Prostate gland (tissue), 2 donors: Measurements from ENCODE around the gene TRIM24. TPM values are rescaled to one million over a fixed set of nuclear protein-coding genes. Genes with fewer than 3 reads are reported as not detected.
"Not testable (repeated sequence)": the region's sequence is repeated elsewhere in the genome, so short reads cannot be mapped to it uniquely, and the experiment has no call there.

Experiments used
- DNase-seq: peaks from one replicate; pipeline ENCODE4 v3.0.0-alpha.2; 2019; ENCODE audit warnings: low spot score
- H3K27ac ChIP-seq, 2 donors: fragments of 200-600 bp; sonication (generic); 2 replicates each; pipeline ENCODE4 v1.5.1; 2017 to 2019
- H3K27me3 ChIP-seq: fragments of 200-600 bp; sonication (generic); replicated peaks from 2 replicates; pipeline ENCODE4 v1.5.1; 2019; ENCODE audit not compliant: insufficient read depth
- H3K36me3 ChIP-seq, 2 donors: fragments of 200-600 bp; sonication (generic); 1 replicate in 1 of 2; 2 replicates in 1 of 2; pipeline versions ENCODE4 v1.5.1 to v1.8.1; 2017 to 2019
- H3K4me1 ChIP-seq: fragments of 200-600 bp; sonication (generic); replicated peaks from 2 replicates; pipeline ENCODE4 v1.5.1; 2019
- H3K4me3 ChIP-seq, 2 donors: fragments of 200-600 bp; sonication (generic); 2 replicates each; pipeline ENCODE4 v1.5.1; 2017 to 2019
- H3K9me3 ChIP-seq: fragments of 200-600 bp; sonication (generic); 2 replicates; pipeline ENCODE4 v1.5.1; 2017
- CTCF ChIP-seq, 4 experiments: fragments of 200-600 bp in 2 of 4; fragments of 450-650 bp in 2 of 4; sonication (generic) in 2 of 4; IDR thresholded peaks; 1 replicate in 3 of 4; 2 replicates in 1 of 4; pipeline ENCODE4 v1.5.1; 2016 to 2019; ENCODE audit warnings: antibody characterized with exemption in 4 of 4, mild to moderate bottlenecking in 2 of 4, moderate library complexity in 2 of 4
- POLR2A ChIP-seq: fragments of 450-650 bp; IDR thresholded peaks from one replicate; pipeline ENCODE4 v1.6.1; 2016; ENCODE audit warnings: antibody characterized with exemption, mild to moderate bottlenecking
- POLR2AphosphoS5 ChIP-seq: sonication (generic); formaldehyde crosslinking; IDR thresholded peaks from one replicate; pipeline ENCODE4 v1.6.1; 2017; ENCODE audit warnings: antibody characterized with exemption
- WGBS: methylation state at CpG from one replicate; pipeline ENCODE4 v1.1.5; 2018; 5-methylcytosine and 5-hydroxymethylcytosine counted together
- intact Hi-C: fragments of 100-400 bp; cut with DNase I; formaldehyde crosslinking; loops from one replicate; pipeline ENCODE4 v1.14.2; 2022
- total RNA-seq, 2 donors: library from RNA; depleted of rRNA; stranded (reverse); fragments of >200 nt; gene quantifications; one replicate each; pipeline ENCODE4 v1.1.0, GENCODE V29; 2016

The TRIM24 gene
- total RNA-seq, 2 donors from 2014 or later, result 38.9 to 42.6 TPM

DNA sequence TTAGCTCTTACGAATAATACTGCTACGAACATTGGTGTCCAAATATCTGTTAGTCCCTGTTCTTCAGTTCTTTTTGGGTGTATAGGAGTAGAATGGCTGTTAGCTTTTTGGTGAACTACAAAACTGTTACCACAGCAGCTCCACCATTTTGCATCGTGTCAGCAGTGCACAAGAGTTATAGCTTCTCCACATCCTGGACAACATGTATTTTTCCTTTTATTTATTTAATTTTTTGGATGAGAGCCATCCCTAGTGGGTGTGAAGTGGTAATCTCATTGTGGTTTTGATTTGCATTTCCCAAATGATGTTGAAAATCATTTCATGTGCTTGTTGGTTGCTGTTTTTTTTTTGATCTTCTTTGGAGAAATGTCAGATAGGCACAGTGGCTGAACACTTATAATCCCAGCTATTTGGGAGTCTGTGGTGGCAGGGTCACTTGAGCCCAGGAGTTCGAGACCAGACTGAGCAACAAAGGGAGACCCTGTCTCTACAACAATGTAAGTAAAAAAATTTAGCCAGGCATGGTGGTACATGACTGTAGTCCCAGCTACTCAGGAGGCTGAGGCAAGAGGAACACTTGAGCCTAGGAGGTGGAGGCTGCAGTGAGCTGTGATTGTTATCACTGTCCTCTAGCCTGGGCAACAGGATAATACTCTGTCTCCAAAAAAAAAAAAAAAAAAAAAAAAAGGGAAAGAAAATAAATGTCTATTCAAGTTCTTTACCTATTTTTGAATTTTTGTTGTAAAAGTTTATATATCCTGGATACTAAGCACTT lies 31.7 kb downstream of the TRIM24 start:
- intact Hi-C loops, result no loop called here
- H3K27ac ChIP-seq, result no peak overlapping the region
- DNase-seq, result no peak
- H3K27me3 ChIP-seq, result no peaks in the 10 kb centered on the region
- H3K4me3 ChIP-seq, result no peak overlapping the region
- no peaks in the 10 kb centered on the region for H3K9me3 ChIP-seq
- 88% methylated on average over 4 of the region's 4 CpGs for WGBS
- H3K4me1 ChIP-seq, result no peaks in the 10 kb centered on the region
- no peaks in the 10 kb centered on the region for H3K36me3 ChIP-seq
- TF ChIP-seq POLR2AphosphoS5, result no peak

GRCh38 chr7:138492423-138492822 lies 32.4 kb downstream of the TRIM24 start:
- no peak overlapping the region for H3K27ac ChIP-seq
- 67% methylated on average over 4 of the region's 4 CpGs for WGBS
- no peak overlapping the region for H3K4me3 ChIP-seq
- H3K4me1 ChIP-seq, result no peaks in the 10 kb centered on the region
- DNase-seq, result no peak
- H3K36me3 ChIP-seq, result no peaks in the 10 kb centered on the region
- no peak for TF ChIP-seq POLR2AphosphoS5
- no peak for TF ChIP-seq CTCF (IDR thresholded peaks at IDR 0.05)
- no peak for TF ChIP-seq POLR2A
- no peaks in the 10 kb centered on the region for H3K9me3 ChIP-seq
- no peaks in the 10 kb centered on the region for H3K27me3 ChIP-seq
- intact Hi-C loops, result no loop called here

DNA sequence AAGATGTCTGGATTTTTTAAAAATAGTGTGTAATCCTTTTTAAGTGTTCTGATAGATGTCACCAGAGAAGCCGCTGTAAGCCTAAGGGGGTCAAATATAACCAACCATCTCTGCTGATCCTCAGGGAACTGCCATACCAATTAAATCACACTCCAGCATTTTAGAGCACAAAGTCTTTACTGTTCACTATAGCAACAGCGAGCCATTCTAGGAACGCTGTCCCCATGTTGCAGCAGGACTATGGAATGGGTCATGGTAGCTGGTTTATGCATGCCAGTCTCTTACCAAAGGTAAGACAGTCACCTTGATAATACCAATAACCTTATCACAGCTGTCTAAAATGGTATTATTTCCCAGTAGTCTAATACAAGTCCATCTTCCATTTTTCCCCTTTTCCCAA lies 33.5 kb downstream of the TRIM24 start:
- 92% methylated on average over 3 of the region's 3 CpGs for WGBS
- Histone ChIP-seq H3K27ac (no peak overlapping the region), H3K4me1 (no peaks in the 10 kb centered on the region), H3K27me3 (no peaks in the 10 kb centered on the region), H3K9me3 (no peaks in the 10 kb centered on the region), H3K36me3 (no peaks in the 10 kb centered on the region), H3K4me3 (no peak overlapping the region)
- TF ChIP-seq CTCF (IDR thresholded peaks at IDR 0.05), result no peak
- TF ChIP-seq POLR2AphosphoS5, result no peak
- no peak for TF ChIP-seq POLR2A
- no peak for DNase-seq
- intact Hi-C loops, result no loop called here

DNA sequence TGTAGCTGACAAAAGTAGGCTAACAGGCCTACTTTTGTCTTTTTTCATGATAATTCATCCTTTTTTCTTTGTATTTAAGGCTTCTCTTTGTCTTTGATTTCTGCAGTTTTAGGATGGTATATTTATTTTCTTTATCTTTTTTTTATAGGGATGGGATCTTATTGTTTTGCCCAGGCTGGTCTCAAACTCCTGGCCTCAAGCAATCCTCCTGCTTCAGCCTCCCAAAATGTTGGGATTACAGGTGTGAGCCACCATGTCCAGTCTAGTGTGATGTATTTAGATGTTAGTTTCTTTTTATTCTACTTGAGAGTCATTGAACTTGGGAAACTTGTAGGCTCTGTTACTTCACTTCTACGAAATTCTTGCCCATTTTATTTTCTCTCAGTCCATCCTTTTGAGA lies 35.4 kb downstream of the TRIM24 start:
- 93% methylated on average over 1 of the region's 1 CpG for WGBS
- Histone ChIP-seq H3K4me3 (no peak overlapping the region), H3K36me3 (no peaks in the 10 kb centered on the region), H3K4me1 (no peaks in the 10 kb centered on the region), H3K27ac (no peak overlapping the region), H3K27me3 (no peaks in the 10 kb centered on the region), H3K9me3 (no peaks in the 10 kb centered on the region)
- no peak for DNase-seq
- intact Hi-C loops, result no loop called here
- TF ChIP-seq POLR2AphosphoS5, result no peak
- TF ChIP-seq CTCF (IDR thresholded peaks at IDR 0.05), result no peak
- TF ChIP-seq POLR2A, result no peak

DNA sequence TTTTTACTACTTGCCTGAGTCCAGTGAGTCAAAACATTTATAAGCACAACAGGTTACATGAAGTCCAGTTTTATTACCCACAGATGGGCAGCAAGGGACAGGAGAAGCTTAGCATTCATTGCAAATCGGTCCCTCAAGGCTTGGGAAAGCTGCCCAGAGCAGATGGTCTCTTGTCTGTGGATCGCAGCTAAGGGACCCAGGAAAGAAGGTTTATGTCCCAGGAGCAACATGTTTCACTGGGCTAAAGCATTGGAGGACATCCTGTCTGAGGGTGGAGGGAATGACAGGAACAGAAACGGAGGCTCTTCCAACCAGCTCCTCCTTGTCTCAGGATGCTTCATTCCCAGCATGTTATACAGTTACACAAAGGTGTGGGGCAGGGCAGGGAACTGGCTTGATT lies 39.3 kb downstream of the TRIM24 start:
- intact Hi-C loops, result no loop called here
- DNase-seq, result no peak
- Histone ChIP-seq H3K4me3 (no peak overlapping the region), H3K4me1 (no peaks in the 10 kb centered on the region), H3K27ac (no peak overlapping the region), H3K27me3 (no peaks in the 10 kb centered on the region), H3K36me3 (no peaks in the 10 kb centered on the region), H3K9me3 (no peaks in the 10 kb centered on the region)
- WGBS, result 64% methylated on average over 3 of the region's 3 CpGs
- TF ChIP-seq POLR2AphosphoS5 (no peak), CTCF (IDR thresholded peaks at IDR 0.05) (no peak), POLR2A (no peak)

DNA sequence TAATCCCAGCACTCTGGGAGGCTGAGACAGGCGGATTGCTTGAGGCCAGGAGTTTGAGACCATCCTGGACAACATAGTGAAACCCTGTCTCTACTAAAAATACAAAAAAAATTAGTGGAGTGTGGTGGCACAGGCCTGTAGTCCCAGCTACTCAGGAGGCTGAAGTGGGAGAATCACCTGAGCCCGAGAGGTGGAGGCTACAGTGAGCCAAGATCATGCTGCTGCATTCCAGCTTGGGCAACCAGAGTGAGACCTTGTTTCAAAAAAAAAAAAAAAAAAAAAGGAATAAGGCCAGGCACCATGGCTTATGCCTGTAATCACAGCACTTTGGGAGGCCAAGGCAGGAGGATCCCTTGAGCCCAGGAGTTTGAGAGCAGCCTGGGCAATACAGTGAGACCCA lies 40.2 kb downstream of the TRIM24 start:
- DNase-seq, result not testable (repeated sequence)
- WGBS, result 97% methylated on average over 2 of the region's 2 CpGs

More for the DNA sequence above, 40.2 kb downstream of the TRIM24 start:
- H3K27me3 ChIP-seq, H3K4me3 ChIP-seq, H3K9me3 ChIP-seq, H3K36me3 ChIP-seq, intact Hi-C loops, H3K27ac ChIP-seq, H3K4me1 ChIP-seq: not testable (repeated sequence)
